Coronary artery (tissue), 2 donors: Measurements from ENCODE around the gene LRRC25.
"Not testable (repeated sequence)": the region's sequence is repeated elsewhere in the genome, so short reads cannot be mapped to it uniquely, and the experiment has no call there.

Experiments
- DNase-seq: peaks from one replicate; pipeline ENCODE4 v3.0.0-alpha.2; 2017; ENCODE audit warnings: low spot score
- H3K27ac ChIP-seq, 2 donors: fragments of 200-600 bp; sonication (generic); one replicate each; pipeline ENCODE4 v1.5.1; 2016 to 2019
- H3K4me3 ChIP-seq: fragments of 200-600 bp; sonication (generic); 2 replicates; pipeline ENCODE4 v1.5.1; 2016; ENCODE audit warnings: mild to moderate bottlenecking, moderate library complexity
- CTCF ChIP-seq: fragments of 200-600 bp; sonication (generic); IDR thresholded peaks from one replicate; pipeline ENCODE4 v1.5.1; 2019; ENCODE audit warnings: antibody characterized with exemption

Gene LRRC25

GRCh38 chr19:18357041-18357440 lies 40.4 kb downstream of the LRRC25 start:
- DNase-seq: no peak
- no peak overlapping the region for H3K27ac ChIP-seq
- no peak overlapping the region for H3K4me3 ChIP-seq
- TF ChIP-seq CTCF: no peak

- not testable (repeated sequence) for H3K4me3 ChIP-seq, H3K27ac ChIP-seq, DNase-seq
Measured at GRCh38 chr19:18354743-18355142, 42.7 kb downstream of the LRRC25 start.

- H3K27ac ChIP-seq: no peak overlapping the region
- no peak for DNase-seq
- TF ChIP-seq CTCF: no peak
Measured at GRCh38 chr19:18353378-18354005, 43.9 kb downstream of the LRRC25 start.

GRCh38 chr19:18351544-18351943 lies 45.9 kb downstream of the LRRC25 start:
- Histone ChIP-seq H3K4me3 (no peak overlapping the region), H3K27ac (no peak overlapping the region)
- TF ChIP-seq CTCF: no peak
- no peak for DNase-seq

More at GRCh38 chr19:18353378-18354005, 43.9 kb downstream of the LRRC25 start:
- H3K4me3 ChIP-seq: no peak overlapping the region

- Histone ChIP-seq H3K27ac (no peak overlapping the region), H3K4me3 (no peak overlapping the region)
- TF ChIP-seq CTCF: no peak
- no peak for DNase-seq
Measured at GRCh38 chr19:18350490-18350889, 46.9 kb downstream of the LRRC25 start.

GRCh38 chr19:18349524-18350128 lies 47.8 kb downstream of the LRRC25 start:
- Histone ChIP-seq H3K4me3 (no peak overlapping the region), H3K27ac (no peak overlapping the region)
- DNase-seq: no peak
- TF ChIP-seq CTCF: peak; percentile 27

- H3K27ac ChIP-seq, DNase-seq, H3K4me3 ChIP-seq: not testable (repeated sequence)
Measured at GRCh38 chr19:18348818-18349339, 48.5 kb downstream of the LRRC25 start.

- no peak for TF ChIP-seq CTCF
Measured at GRCh38 chr19:18348171-18348570, 49.3 kb downstream of the LRRC25 start.

More at GRCh38 chr19:18348171-18348570, 49.3 kb downstream of the LRRC25 start:
- Histone ChIP-seq H3K27ac (no peak overlapping the region), H3K4me3 (no peak overlapping the region)
- DNase-seq: no peak
